HepG2 (cell line): Measurements from ENCODE around the gene GAS2L2. TPM values are rescaled to one million over a fixed set of nuclear protein-coding genes. Genes with fewer than 3 reads are reported as not detected.

ENCODE experiments used
- ATAC-seq: fragments of 200-7000 bp; cut with Tn5 transposase; 3 replicates; pipeline ENCODE4 v1.9.1; 2020; ENCODE audit warnings: mild to moderate bottlenecking, moderate library complexity
- BruUV-seq: library from RNA; stranded (reverse); fragments of 400-500 nt; replicated peaks from 2 replicates; lab custom pipeline; 2021; lab: Mats Ljungman, UMichigan
- CTCF ChIA-PET: fragments of 300-600 bp; formaldehyde crosslinking; extraction: SDS; loops from one replicate; lab custom pipeline; 2021; ENCODE audit warnings: low total read pairs, inconsistent platforms, low intra/inter-chr PET ratio; lab: Yijun Ruan, JAX
- POLR2A ChIA-PET: fragments of 350-600 bp; sonication (Branson Sonifier 250); formaldehyde crosslinking; loops from one replicate; lab custom pipeline; 2020; ENCODE audit warnings: antibody characterized with exemption, inconsistent platforms; lab: Yijun Ruan, JAX
- DNase-seq: peaks from one replicate; pipeline ENCODE4 v3.0.0-alpha.2; 2015; ENCODE audit warnings: low spot score
- FAIRE-seq: peaks from 3 replicates; lab custom pipeline; 2011; peaks lifted over from hg19 to GRCh38; lab: Jason Lieb, UNC
- H2AFZ ChIP-seq: one replicate; pipeline ENCODE4 v1.6.1; 2011; ENCODE audit warnings: low read length, inconsistent platforms
- H3K27ac ChIP-seq: fragments of 300-600 bp; 3 replicates; pipeline ENCODE4 v1.8.0; 2011; ENCODE audit warnings: mixed run types, mild to moderate bottlenecking, mixed read lengths, low read length, inconsistent platforms; ENCODE audit not compliant: insufficient read depth; ENCODE audit errors: extremely low read length
- H3K27me3 ChIP-seq, 2 experiments: fragments of 200-600 bp in 1 of 2; 2 replicates in 1 of 2; 3 replicates in 1 of 2; pipeline versions ENCODE4 v1.6.0 to v1.8.0; 2011; ENCODE audit warnings: low read length in 2 of 2, mild to moderate bottlenecking in 2 of 2, moderate library complexity in 2 of 2, inconsistent platforms in 1 of 2; ENCODE audit not compliant: insufficient read depth in 2 of 2, control insufficient read depth in 1 of 2
- H3K36me3 ChIP-seq, 2 experiments: fragments of 200-600 bp in 1 of 2; replicated peaks in 1 of 2; 2 replicates in 1 of 2; 3 replicates in 1 of 2; pipeline versions ENCODE4 v1.5.1 to v1.8.0; 2011; ENCODE audit warnings: low read length in 2 of 2, inconsistent platforms in 1 of 2; ENCODE audit not compliant: insufficient read depth in 2 of 2, control insufficient read depth in 1 of 2
- H3K4me1 ChIP-seq: 2 replicates; pipeline ENCODE4 v1.5.1; 2012; ENCODE audit warnings: low read length, inconsistent platforms; ENCODE audit not compliant: insufficient read depth
- H3K4me2 ChIP-seq: 2 replicates; pipeline ENCODE4 v1.6.0; 2011; ENCODE audit warnings: low read depth, low read length, inconsistent platforms
- H3K4me3 ChIP-seq, 3 experiments: fragments of 200-600 bp in 1 of 3; sonication (generic), shearing (Covaris generic) in 1 of 3; replicated peaks in 1 of 3; 2 replicates each; pipeline ENCODE4 v1.5.1; 2011 to 2016; ENCODE audit warnings: low read length in 3 of 3, inconsistent platforms in 2 of 3, low read depth in 2 of 3, mild to moderate bottlenecking in 2 of 3, control low read depth in 1 of 3, mixed read lengths in 1 of 3; ENCODE audit not compliant: insufficient read depth in 1 of 3
- H3K79me2 ChIP-seq: one replicate; pipeline ENCODE4 v1.6.1; 2011; ENCODE audit warnings: low read length, inconsistent platforms; ENCODE audit not compliant: insufficient read depth
- H3K9ac ChIP-seq: 2 replicates; pipeline ENCODE4 v1.6.0; 2011; ENCODE audit warnings: mild to moderate bottlenecking, low read depth, low read length, inconsistent platforms; ENCODE audit not compliant: insufficient read depth
- H3K9me3 ChIP-seq: 2 replicates; pipeline ENCODE4 v1.5.1; 2012; ENCODE audit warnings: mild to moderate bottlenecking, low read length
- H4K20me1 ChIP-seq: 2 replicates; pipeline ENCODE4 v1.6.0; 2011; ENCODE audit warnings: inconsistent platforms, mild to moderate bottlenecking, low read length, moderate library complexity; ENCODE audit not compliant: insufficient read depth
- BCL6 ChIP-seq: IDR thresholded peaks from 2 replicates; pipeline ENCODE4 v1.6.1; 2016; ENCODE audit warnings: missing genetic modification reagents, missing compliant biosample characterization
- BORCS8-MEF2B ChIP-seq: sonication (generic); formaldehyde crosslinking; IDR thresholded peaks from 2 replicates; pipeline ENCODE4 v1.8.0; 2022; ENCODE audit warnings: mild to moderate bottlenecking, missing genetic modification reagents
- FOSL1 ChIP-seq: sonication (generic); formaldehyde crosslinking; IDR thresholded peaks from 2 replicates; pipeline ENCODE4 v1.9.0; 2021; ENCODE audit warnings: missing genetic modification reagents, borderline replicate concordance
- FOXM1 ChIP-seq: sonication (generic); formaldehyde crosslinking; IDR thresholded peaks from 2 replicates; pipeline ENCODE4 v1.5.0; 2020; ENCODE audit warnings: missing genetic modification reagents
- GATAD1 ChIP-seq: IDR thresholded peaks from 2 replicates; pipeline ENCODE4 v1.6.1; 2016; ENCODE audit warnings: missing genetic modification reagents, missing compliant biosample characterization
- GTF2F1 ChIP-seq: fragments of 150-350 bp; IDR thresholded peaks from 2 replicates; pipeline ENCODE4 v1.6.1; 2014; ENCODE audit warnings: low read length
- HMG20A ChIP-seq: IDR thresholded peaks from 2 replicates; pipeline ENCODE4 v1.6.1; 2016; ENCODE audit warnings: borderline replicate concordance
- ISL2 ChIP-seq: sonication (generic); formaldehyde crosslinking; IDR thresholded peaks from 2 replicates; pipeline ENCODE4 v1.5.0; 2020; ENCODE audit warnings: missing genetic modification reagents
- JUND ChIP-seq: sonication (generic); formaldehyde crosslinking; IDR thresholded peaks from 2 replicates; pipeline ENCODE4 v1.8.0; 2022; ENCODE audit warnings: mild to moderate bottlenecking, missing genetic modification reagents
- MTA3 ChIP-seq: sonication (generic); formaldehyde crosslinking; IDR thresholded peaks from 2 replicates; pipeline ENCODE4 v1.4.0; 2020; ENCODE audit warnings: missing genetic modification reagents
- NFKBIZ ChIP-seq: IDR thresholded peaks from 2 replicates; pipeline ENCODE4 v1.6.1; 2018; ENCODE audit warnings: missing genetic modification reagents, missing compliant biosample characterization
- NRL ChIP-seq: sonication (generic); formaldehyde crosslinking; IDR thresholded peaks from 2 replicates; pipeline ENCODE4 v1.5.0; 2020; ENCODE audit warnings: missing genetic modification reagents, mild to moderate bottlenecking, moderate library complexity, borderline replicate concordance
- PHB2 ChIP-seq: fragments of 450-650 bp; IDR thresholded peaks from 2 replicates; pipeline ENCODE4 v1.6.1; 2018; ENCODE audit not compliant: partially characterized antibody
- POGZ ChIP-seq: sonication (generic); formaldehyde crosslinking; IDR thresholded peaks from 2 replicates; pipeline ENCODE4 v1.4.0; 2020; ENCODE audit warnings: mild to moderate bottlenecking, missing genetic modification reagents
- POLR2G ChIP-seq: fragments of 200-400 bp; formaldehyde crosslinking; IDR thresholded peaks from 2 replicates; pipeline ENCODE4 v1.6.1; 2018; ENCODE audit warnings: mild to moderate bottlenecking, low read depth, low read length, moderate library complexity
- RBAK ChIP-seq: sonication (generic); formaldehyde crosslinking; IDR thresholded peaks from 2 replicates; pipeline ENCODE4 v1.5.1; 2020; ENCODE audit warnings: mild to moderate bottlenecking, missing genetic modification reagents
- SP2 ChIP-seq: sonication (generic); formaldehyde crosslinking; IDR thresholded peaks from 2 replicates; pipeline ENCODE4 v1.5.1; 2020; ENCODE audit warnings: mild to moderate bottlenecking, missing genetic modification reagents
- SYNCRIP ChIP-seq: fragments of 200-400 bp; formaldehyde crosslinking; IDR thresholded peaks from 2 replicates; pipeline ENCODE4 v1.6.1; 2018; ENCODE audit warnings: mild to moderate bottlenecking, low read depth, low read length; ENCODE audit not compliant: insufficient read depth
- TCF7 ChIP-seq: sonication (generic); IDR thresholded peaks from 2 replicates; pipeline ENCODE4 v1.6.1; 2016; ENCODE audit warnings: antibody characterized with exemption, low read depth
- ZFP82 ChIP-seq: sonication (generic); formaldehyde crosslinking; IDR thresholded peaks from 2 replicates; pipeline ENCODE4 v1.5.1; 2020; ENCODE audit warnings: mild to moderate bottlenecking, missing genetic modification reagents, borderline replicate concordance
- ZMYM4 ChIP-seq: sonication (generic); formaldehyde crosslinking; IDR thresholded peaks from 2 replicates; pipeline ENCODE4 v1.8.1; 2023; ENCODE audit warnings: mild to moderate bottlenecking, missing genetic modification reagents
- ZNF121 ChIP-seq: sonication (generic); formaldehyde crosslinking; IDR thresholded peaks from 2 replicates; pipeline ENCODE4 v1.5.0; 2020; ENCODE audit warnings: mild to moderate bottlenecking, missing genetic modification reagents
- ZNF124 ChIP-seq: sonication (generic); formaldehyde crosslinking; IDR thresholded peaks from 2 replicates; pipeline ENCODE4 v1.4.0; 2020; ENCODE audit warnings: missing genetic modification reagents
- ZNF260 ChIP-seq: sonication (generic); formaldehyde crosslinking; IDR thresholded peaks from 2 replicates; pipeline ENCODE4 v1.4.0; 2020; ENCODE audit warnings: missing genetic modification reagents, low read depth, mild to moderate bottlenecking, borderline replicate concordance
- ZNF558 ChIP-seq: sonication (generic); formaldehyde crosslinking; IDR thresholded peaks from 2 replicates; pipeline ENCODE4 v1.9.0; 2022; ENCODE audit warnings: mild to moderate bottlenecking, missing genetic modification reagents, borderline replicate concordance
- ZNF7 ChIP-seq: IDR thresholded peaks from 2 replicates; pipeline ENCODE4 v1.6.1; 2016; ENCODE audit warnings: missing biosample characterization, missing genetic modification reagents
- ZNF713 ChIP-seq: sonication (generic); formaldehyde crosslinking; IDR thresholded peaks from 2 replicates; pipeline ENCODE4 v1.4.0; 2020; ENCODE audit warnings: mild to moderate bottlenecking, missing genetic modification reagents
- ZNF775 ChIP-seq: sonication (generic); formaldehyde crosslinking; IDR thresholded peaks from 2 replicates; pipeline ENCODE4 v1.4.0; 2020; ENCODE audit warnings: missing genetic modification reagents, mild to moderate bottlenecking, moderate library complexity, borderline replicate concordance
- ZNF792 ChIP-seq: IDR thresholded peaks from 2 replicates; pipeline ENCODE4 v1.6.1; 2016
- WGBS: methylation state at CpG from one replicate; pipeline ENCODE4 v1.1.6; 2017; ENCODE audit warnings: low lambda C conversion rate; 5-methylcytosine and 5-hydroxymethylcytosine counted together
- in situ Hi-C: cut with HindIII; loops from 2 replicates; pipeline ENCODE4 v1.10.0; 2017; ENCODE audit warnings: low pct_unique_long_range_greater_than_20kb; ENCODE audit not compliant: extremely low pct_ligation_motif_present
- intact Hi-C: fragments of 100-400 bp; cut with micrococcal nuclease; formaldehyde crosslinking; loops from one replicate; pipeline ENCODE4 v1.10.0; 2022; ENCODE audit not compliant: unreplicated experiment
- polyA plus RNA-seq, 8 experiments: library from polyadenylated mRNA; depleted of rRNA in 3 of 8; stranded (reverse) in 7 of 8; unstranded in 1 of 8; fragments of >200 nt; fragmentation: Illumina TruSeq in 4 of 8; extraction: Trizol in 4 of 8; gene quantifications; 2 replicates each; pipeline versions ENCODE4 v1.2.1 to v1.2.3, GENCODE V29; 2011 to 2016; ENCODE audit warnings: low read depth in 4 of 8, missing spikeins in 1 of 8, mixed read lengths in 1 of 8; ENCODE audit not compliant: insufficient read depth in 1 of 8
- total RNA-seq, 5 experiments: library from RNA; depleted of rRNA; stranded (reverse); fragments of >200 nt; fragmentation: Illumina TruSeq; extraction: Trizol; gene quantifications; 2 replicates each; pipeline ENCODE4 v1.2.3, GENCODE V29; 2016; ENCODE audit warnings: low read depth in 1 of 5

GAS2L2 gene
- total and polyA plus RNA-seq, 2 of the 13 experiments (the other 11 are each of a cell fraction or from before 2014, with no cell fraction given), result not detected

DNA sequence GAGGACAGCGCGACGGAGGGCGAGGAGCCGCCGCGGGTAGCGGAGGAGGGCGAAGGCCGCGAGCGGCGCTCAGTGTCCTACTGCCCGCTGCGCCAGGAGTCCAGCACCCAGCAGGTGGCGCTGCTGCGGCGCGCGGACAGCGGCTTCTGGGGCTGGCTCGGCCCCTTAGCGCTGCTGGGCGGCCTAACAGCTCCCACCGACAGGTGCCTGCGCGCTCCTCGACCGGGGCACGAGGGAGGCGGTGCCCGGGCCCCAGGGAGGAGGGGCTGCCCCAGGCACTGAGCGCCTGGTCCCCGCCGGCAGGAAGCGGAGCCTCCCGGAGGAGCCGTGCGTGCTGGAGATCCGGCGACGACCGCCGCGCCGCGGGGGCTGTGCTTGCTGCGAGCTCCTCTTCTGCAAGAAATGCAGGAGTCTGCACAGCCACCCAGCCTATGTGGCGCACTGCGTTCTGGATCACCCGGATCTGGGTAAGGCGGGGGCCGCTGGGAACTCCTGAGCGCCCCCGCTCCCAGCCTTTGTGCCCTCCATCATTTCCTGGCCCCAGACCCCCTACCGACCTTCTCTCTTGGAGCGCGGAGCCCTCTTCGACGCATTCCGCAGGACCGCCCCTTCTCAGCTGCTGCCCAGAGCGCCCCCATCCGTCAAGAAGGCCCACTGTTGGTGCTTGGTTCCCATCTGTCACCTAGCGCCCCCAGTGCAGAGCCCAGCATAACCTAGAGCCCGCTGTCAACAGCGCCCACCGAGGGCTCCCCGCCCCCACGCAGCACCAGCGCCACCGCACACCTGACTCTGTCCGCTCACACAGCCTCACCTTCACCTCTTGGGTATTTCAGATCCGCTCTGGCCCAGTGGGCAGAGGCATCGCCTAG, 11.3 kb upstream of the GAS2L2 start:
- in situ Hi-C loops (loop anchor here (5.0 kb wide), 1 partner anchor 43 kb away; the partner anchor contains the start of gene TAF15), intact Hi-C loops (loop anchor here (1.0 kb wide), 2 partner anchors 40 to 45 kb away; partner anchors contain the start of gene TAF15)
- Histone ChIP-seq H3K4me1 (peaks cover 28% of the 10 kb centered on the region), H3K36me3 (no peaks in the 10 kb centered on the region), H3K4me3 (peak overlapping the region; percentile 26 to 76 (median 52); a peak in 5 of 6 replicates), H4K20me1 (no peaks in the 10 kb centered on the region), H3K4me2 (peak overlapping the region; percentile 86), H2AFZ (no peak overlapping the region), H3K9ac (peak overlapping the region; percentile 34; the same call in 1 of the 2 replicates), H3K79me2 (no peaks in the 10 kb centered on the region), H3K9me3 (no peaks in the 10 kb centered on the region), H3K27me3 (peaks cover 3 to 33% of the 10 kb centered on the region in 2 experiments; a peak in 3 of 5 replicates), H3K27ac (no peak overlapping the region)
- ATAC-seq, result peak; percentile 93
- ChIA-PET POLR2A (interaction anchor here (0.8 to 4.5 kb wide), 4 partner anchors 11 to 186 kb away, joined by 4 to 60 read pairs (median 5); partner anchors contain the start of genes GAS2L2, PEX12, RASL10B and TAF15), CTCF (interaction anchor here (1.0 to 3.0 kb wide), 4 partner anchors 17 to 152 kb away, joined by 3 to 50 read pairs (median 16); partner anchors contain the start of gene TAF15)
- no peak for FAIRE-seq
- BruUV-seq, result no TSS peak
- 6% methylated on average over 25 of the region's 75 CpGs for WGBS
- peak; percentile 78 for DNase-seq
- no peak for TF ChIP-seq POLR2G
- TF ChIP-seq ZFP82, result 0 out of 2 replicates have a peak, but pooled peaks have one; percentile 80
- no peak for TF ChIP-seq NRL (CRISPR knock-in tag)
- peak; percentile 31 for TF ChIP-seq ISL2
- TF ChIP-seq GATAD1 (CRISPR knock-in tag), result peak; percentile 61; the same call in 1 of the 2 replicates
- no peak for TF ChIP-seq JUND
- TF ChIP-seq ZNF260 (CRISPR knock-in tag), result no peak
- peak; percentile 28; the same call in 1 of the 2 replicates for TF ChIP-seq ZNF121 (CRISPR knock-in tag)
- peak; percentile 85 for TF ChIP-seq ZMYM4 (CRISPR knock-in tag)
- no peak for TF ChIP-seq FOSL1
- TF ChIP-seq MTA3, result no peak
- no peak for TF ChIP-seq ZNF558 (CRISPR knock-in tag)
- no peak for TF ChIP-seq GTF2F1
- no peak for TF ChIP-seq RBAK (CRISPR knock-in tag)
- no peak for TF ChIP-seq FOXM1 (CRISPR knock-in tag)
- no peak for TF ChIP-seq ZNF7 (CRISPR knock-in tag)
- TF ChIP-seq TCF7, result no peak
- no peak for TF ChIP-seq SYNCRIP
- TF ChIP-seq ZNF775 (CRISPR knock-in tag), result no peak
- TF ChIP-seq BCL6 (CRISPR knock-in tag), result peak; percentile 38; the same call in 1 of the 2 replicates
- TF ChIP-seq PHB2, result no peak
- TF ChIP-seq BORCS8-MEF2B (CRISPR knock-in tag), result peak; percentile 57; the same call in 1 of the 2 replicates
- peak; percentile 77 for TF ChIP-seq POGZ
- 0 out of 2 replicates have a peak, but pooled peaks have one; percentile 10 for TF ChIP-seq HMG20A
- no peak for TF ChIP-seq ZNF124 (CRISPR knock-in tag)
- no peak for TF ChIP-seq NFKBIZ (CRISPR knock-in tag)
- TF ChIP-seq ZNF713 (CRISPR knock-in tag), result no peak
- TF ChIP-seq ZNF792, result peak; percentile 61; the same call in 1 of the 2 replicates
- TF ChIP-seq SP2 (CRISPR knock-in tag), result peak; percentile 34
